Renal pelvis (tissue), 4 donors: Measurements from ENCODE around the gene TOP1. TPM values are rescaled to one million over a fixed set of nuclear protein-coding genes. Genes with fewer than 3 reads are reported as not detected.
"Not testable (repeated sequence)": the region's sequence is repeated elsewhere in the genome, so short reads cannot be mapped to it uniquely, and the experiment has no call there.

Source experiments
- DNase-seq: peaks from one replicate; pipeline ENCODE4 v3.0.0-alpha.2; 2013
- polyA plus RNA-seq, 3 donors: library from polyadenylated mRNA; unstranded; fragments of 120-200 nt; gene quantifications; one replicate each; pipeline ENCODE4 v1.2.1, GENCODE V29; 2013; ENCODE audit not compliant: insufficient read length in 3 of 3

The TOP1 gene
- polyA plus RNA-seq, 3 donors, result 97.7 to 115 (median 111) TPM

- DNase-seq, result no peak
Measured at GRCh38 chr20:41124451-41125094, 96.0 kb downstream of the TOP1 start.

- no peak for DNase-seq
Measured at GRCh38 chr20:41125530-41126457, 97.2 kb downstream of the TOP1 start.

DNA sequence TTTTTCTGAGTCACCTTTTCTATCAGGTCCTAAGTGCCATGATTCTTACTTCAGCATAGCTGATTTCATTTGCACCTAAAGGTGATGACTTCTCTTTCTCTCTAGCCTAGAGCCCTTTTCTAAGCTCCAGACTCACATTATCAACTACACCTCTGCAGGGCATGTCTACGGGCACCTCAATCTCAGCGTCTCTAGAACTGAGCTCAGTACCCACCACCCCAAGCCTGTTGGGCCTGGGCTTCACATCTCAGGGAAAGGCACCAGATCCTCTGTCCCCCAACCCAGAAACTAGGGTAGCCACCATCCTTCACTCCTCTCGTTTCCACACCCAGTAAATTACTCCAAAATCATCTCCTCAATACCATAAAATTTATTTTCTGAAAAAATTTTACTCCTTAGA, 98.1 kb downstream of the TOP1 start:
- no peak for DNase-seq

- not testable (repeated sequence) for DNase-seq
Measured at GRCh38 chr20:41128317-41128716, 99.7 kb downstream of the TOP1 start.

GRCh38 chr20:41131594-41132387, 103.2 kb downstream of the TOP1 start:
- DNase-seq, result no peak

DNA sequence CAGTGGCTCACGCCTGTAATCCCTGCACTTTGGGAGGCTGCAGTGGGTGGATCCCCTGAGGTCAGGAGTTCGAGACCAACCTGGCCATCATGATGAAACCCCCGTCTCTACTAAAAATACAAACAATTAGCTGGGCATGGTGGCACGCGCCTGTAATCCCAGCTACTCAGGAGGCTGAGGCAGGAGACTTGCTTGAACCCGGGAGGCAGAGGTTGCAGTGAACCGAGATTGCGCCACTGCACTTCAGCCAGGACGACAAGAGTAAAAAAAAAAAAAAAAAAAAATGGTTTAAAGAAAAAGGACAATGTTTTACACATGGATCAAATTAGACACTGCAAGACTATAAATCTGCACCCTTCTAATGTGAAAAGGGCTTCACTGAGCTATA, 103.8 kb downstream of the TOP1 start:
- not testable (repeated sequence) for DNase-seq

GRCh38 chr20:41133709-41134361, 105.2 kb downstream of the TOP1 start:
- DNase-seq, result no peak

DNA sequence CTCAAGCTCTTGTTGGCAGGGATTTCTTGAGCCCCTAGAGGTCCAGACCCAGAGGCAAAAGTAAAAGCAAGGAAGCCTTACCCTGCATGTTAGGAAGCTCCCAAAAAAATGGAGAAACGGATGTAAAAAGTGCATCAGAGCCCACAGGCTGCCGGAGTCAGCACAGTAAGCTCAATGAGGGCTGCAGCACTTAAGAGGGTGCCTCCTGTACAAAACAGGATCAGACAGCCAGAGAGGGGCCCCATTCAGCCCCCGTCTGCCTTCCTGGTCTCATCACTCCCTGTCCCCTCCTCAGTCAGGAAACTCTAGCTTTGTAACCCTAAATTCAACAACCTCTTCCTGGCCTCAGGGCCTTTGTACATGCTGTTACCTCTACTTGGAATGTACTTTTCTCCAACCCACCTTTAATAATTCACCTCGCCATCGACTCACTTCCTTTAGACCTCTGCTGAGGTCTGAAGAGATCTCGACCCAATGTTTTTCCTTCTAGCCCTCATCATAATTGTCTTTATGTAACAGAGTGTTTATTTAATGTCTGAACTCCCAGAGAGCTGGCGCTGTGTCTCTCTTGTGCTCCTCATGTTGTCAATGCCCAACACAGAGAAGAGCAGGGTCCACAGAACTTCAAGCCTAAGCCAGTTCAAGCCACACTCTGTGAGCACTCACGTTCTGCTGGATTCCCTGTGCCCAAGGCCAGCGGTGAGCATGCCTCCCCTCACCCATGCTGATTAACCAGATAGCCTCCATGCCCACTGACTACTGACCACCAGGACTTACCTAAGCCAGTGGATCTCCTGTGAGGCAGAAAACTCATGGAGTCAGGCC, 106.0 kb downstream of the TOP1 start:
- no peak for DNase-seq

GRCh38 chr20:41135187-41135887, 106.7 kb downstream of the TOP1 start:
- DNase-seq, result no peak

DNA sequence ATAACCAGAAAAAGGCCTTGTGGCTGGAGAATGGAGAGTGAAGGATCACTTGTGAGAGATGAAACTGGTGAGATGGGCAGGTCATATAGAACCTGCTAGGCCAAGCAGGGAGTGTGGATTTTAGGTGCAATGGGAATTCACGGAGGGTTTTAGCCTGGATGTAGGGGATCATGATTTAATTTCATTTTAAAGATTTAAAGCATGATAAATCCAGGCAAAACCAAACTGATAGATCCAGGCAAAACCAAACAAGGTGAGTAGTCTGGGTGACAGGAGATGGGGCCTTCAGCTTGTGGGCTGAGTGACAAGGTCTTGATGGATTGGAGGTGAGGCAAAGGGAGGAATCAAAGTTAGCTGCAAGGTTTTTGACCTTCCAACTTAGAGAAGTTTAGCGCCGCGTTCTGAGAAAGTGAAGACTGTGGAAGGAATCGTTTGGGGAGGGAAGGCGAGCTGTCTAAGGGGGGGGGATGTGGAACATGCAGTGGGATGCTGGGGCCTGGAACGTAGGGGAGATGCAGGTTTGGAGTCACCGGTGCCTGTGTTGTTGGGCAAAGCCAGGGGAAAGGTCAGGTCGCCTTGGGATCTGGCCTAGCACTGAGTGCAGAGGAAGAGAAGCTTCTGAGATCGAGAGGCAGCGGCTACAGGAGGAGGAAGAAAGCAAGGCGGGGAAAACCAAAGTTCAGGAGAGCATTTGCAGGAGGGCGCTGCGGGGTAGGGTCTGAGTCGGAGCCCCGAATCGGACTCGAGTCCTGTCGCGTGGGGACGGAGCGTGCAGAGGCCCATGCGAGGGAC, 107.5 kb downstream of the TOP1 start:
- peak; percentile 3 for DNase-seq

GRCh38 chr20:41136680-41137613, 108.3 kb downstream of the TOP1 start, which contains the start of gene PLCG1:
Gene PLCG1, plus strand, starts transcription at chr20:41137543. Its CDS starts 99 bp downstream, at chr20:41137642.
- DNase-seq, result peak; percentile 89

GRCh38 chr20:41137614-41138474, 109.2 kb downstream of the TOP1 start:
- DNase-seq, result peak; percentile 87

DNA sequence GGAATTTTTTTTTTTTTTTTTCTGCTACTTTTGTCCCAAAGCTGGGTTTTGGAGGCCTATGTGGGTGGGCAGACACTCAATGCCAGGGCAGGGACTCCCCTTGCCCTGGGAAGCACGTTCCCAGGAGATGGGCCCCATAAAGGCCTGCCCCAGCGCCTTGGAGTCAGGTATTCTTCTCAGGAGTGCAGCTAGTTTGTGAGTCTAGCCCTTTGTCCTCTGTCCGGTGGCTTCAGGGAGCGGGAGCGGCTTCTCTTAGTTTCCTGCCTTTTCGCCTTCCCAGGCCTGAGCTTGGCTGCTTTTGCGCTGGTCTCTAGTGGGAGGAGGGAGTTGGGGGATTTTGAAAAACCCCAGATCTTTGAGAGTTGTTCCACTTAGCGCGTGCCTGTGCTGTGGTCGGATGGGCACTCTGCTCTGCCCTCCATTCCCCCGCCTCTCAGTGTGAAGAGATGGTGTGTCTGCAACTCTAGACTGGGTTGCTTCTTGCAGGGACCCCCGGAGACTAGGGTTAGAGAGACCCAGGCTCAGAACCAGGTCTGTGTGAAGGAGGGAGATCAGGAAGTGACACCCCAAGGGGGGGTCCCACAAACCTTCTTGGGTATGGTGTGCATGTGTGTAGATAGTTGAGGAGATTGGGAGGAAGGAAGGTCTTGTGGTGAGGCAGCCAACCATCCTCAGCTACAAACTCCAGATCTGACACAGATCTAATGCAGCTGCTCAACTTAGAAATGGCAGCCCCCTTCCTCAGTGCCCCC, 110.0 kb downstream of the TOP1 start:
- peak; percentile 16 for DNase-seq

GRCh38 chr20:41139227-41140093, 110.8 kb downstream of the TOP1 start:
- no peak for DNase-seq
